ENCODE measurements around the gene IGSF9B.

GRCh38 chr11:133864756-133865155, 92.0 kb downstream of the IGSF9B start:
- TF ChIP-seq POLR2AphosphoS5 (IDR thresholded peaks at IDR 0.05; ENCODE audit: low read depth, low read length) (no peak), TCF7L2 (IDR thresholded peaks at IDR 0.05; ENCODE audit: low read depth, low read length) (no peak)
- TF ChIP-seq, protein P1, sequence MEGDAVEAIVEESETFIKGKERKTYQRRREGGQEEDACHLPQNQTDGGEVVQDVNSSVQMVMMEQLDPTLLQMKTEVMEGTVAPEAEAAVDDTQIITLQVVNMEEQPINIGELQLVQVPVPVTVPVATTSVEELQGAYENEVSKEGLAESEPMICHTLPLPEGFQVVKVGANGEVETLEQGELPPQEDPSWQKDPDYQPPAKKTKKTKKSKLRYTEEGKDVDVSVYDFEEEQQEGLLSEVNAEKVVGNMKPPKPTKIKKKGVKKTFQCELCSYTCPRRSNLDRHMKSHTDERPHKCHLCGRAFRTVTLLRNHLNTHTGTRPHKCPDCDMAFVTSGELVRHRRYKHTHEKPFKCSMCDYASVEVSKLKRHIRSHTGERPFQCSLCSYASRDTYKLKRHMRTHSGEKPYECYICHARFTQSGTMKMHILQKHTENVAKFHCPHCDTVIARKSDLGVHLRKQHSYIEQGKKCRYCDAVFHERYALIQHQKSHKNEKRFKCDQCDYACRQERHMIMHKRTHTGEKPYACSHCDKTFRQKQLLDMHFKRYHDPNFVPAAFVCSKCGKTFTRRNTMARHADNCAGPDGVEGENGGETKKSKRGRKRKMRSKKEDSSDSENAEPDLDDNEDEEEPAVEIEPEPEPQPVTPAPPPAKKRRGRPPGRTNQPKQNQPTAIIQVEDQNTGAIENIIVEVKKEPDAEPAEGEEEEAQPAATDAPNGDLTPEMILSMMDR (IDR thresholded peaks at IDR 0.05), result no peak
- TF ChIP-seq, protein P2, sequence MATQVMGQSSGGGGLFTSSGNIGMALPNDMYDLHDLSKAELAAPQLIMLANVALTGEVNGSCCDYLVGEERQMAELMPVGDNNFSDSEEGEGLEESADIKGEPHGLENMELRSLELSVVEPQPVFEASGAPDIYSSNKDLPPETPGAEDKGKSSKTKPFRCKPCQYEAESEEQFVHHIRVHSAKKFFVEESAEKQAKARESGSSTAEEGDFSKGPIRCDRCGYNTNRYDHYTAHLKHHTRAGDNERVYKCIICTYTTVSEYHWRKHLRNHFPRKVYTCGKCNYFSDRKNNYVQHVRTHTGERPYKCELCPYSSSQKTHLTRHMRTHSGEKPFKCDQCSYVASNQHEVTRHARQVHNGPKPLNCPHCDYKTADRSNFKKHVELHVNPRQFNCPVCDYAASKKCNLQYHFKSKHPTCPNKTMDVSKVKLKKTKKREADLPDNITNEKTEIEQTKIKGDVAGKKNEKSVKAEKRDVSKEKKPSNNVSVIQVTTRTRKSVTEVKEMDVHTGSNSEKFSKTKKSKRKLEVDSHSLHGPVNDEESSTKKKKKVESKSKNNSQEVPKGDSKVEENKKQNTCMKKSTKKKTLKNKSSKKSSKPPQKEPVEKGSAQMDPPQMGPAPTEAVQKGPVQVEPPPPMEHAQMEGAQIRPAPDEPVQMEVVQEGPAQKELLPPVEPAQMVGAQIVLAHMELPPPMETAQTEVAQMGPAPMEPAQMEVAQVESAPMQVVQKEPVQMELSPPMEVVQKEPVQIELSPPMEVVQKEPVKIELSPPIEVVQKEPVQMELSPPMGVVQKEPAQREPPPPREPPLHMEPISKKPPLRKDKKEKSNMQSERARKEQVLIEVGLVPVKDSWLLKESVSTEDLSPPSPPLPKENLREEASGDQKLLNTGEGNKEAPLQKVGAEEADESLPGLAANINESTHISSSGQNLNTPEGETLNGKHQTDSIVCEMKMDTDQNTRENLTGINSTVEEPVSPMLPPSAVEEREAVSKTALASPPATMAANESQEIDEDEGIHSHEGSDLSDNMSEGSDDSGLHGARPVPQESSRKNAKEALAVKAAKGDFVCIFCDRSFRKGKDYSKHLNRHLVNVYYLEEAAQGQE (IDR thresholded peaks at IDR 0.05; ENCODE audit: insufficient read depth in 1 of 2, low read depth in 2 of 2, low read length in 1 of 2), result no peak

Data from Panc1 (cell line).